Measurements from ENCODE around the gene PTGER2. TPM values are rescaled to one million over a fixed set of nuclear protein-coding genes. Genes with fewer than 3 reads are reported as not detected.

PTGER2 gene
- polyA plus RNA-seq, 1 donor (not counting 4 experiments of a cell fraction or from before 2014, with no cell fraction given), result 0.28 TPM

GRCh38 chr14:52355016-52355431, 40.9 kb downstream of the PTGER2 start:
- Histone ChIP-seq H3K9ac (ENCODE audit: control insufficient read depth, extremely low read depth, insufficient read depth, low read length) (peak overlapping the region; percentile 29), H3K4me1 (ENCODE audit: control insufficient read depth, extremely low read depth, insufficient read depth, low read length) (peaks cover 30% of the 10 kb centered on the region), H3K4me3 (ENCODE audit: control insufficient read depth in 2 of 3, extremely low read depth in 1 of 3, insufficient read depth in 2 of 3, low read depth in 1 of 3, low read length in 3 of 3) (peak overlapping the region in 2 of 3 experiments; percentile 35 to 44), H2AFZ (ENCODE audit: control insufficient read depth, low read length) (peak overlapping the region; percentile 87), H3K27me3 (ENCODE audit: control insufficient read depth, extremely low read depth, insufficient read depth, low read length) (no peaks in the 10 kb centered on the region), H3K36me3 (ENCODE audit: control insufficient read depth in 2 of 2, extremely low read depth in 1 of 2, insufficient read depth in 2 of 2, low read length in 2 of 2) (no peaks in the 10 kb centered on the region), H3K9me3 (ENCODE audit: control insufficient read depth, low read depth, low read length) (no peaks in the 10 kb centered on the region), H3K27ac (ENCODE audit: control insufficient read depth, insufficient read depth, low read length) (peak overlapping the region; percentile 68), H3K9me1 (ENCODE audit: control insufficient read depth, extremely low read depth, insufficient read depth, low read length) (no peaks in the 10 kb centered on the region), H3K4me2 (ENCODE audit: control insufficient read depth, extremely low read depth, insufficient read depth, low read depth, low read length) (peak overlapping the region; percentile 84), H4K20me1 (ENCODE audit: control insufficient read depth, extremely low read depth, insufficient read depth, low read length) (no peaks in the 10 kb centered on the region), H3K79me2 (ENCODE audit: control insufficient read depth, insufficient read depth, low read length) (no peaks in the 10 kb centered on the region)
- dilution Hi-C loops (cut with MboI; ENCODE audit: extremely low pct_ligation_motif_present, low sequenced_read_pairs), result no loop called here
- TF ChIP-seq EZH2 (IDR thresholded peaks at IDR 0.05; ENCODE audit: low read length) (no peak), CTCF (optimal IDR thresholded peaks at IDR 0.05 in 1 of 3, IDR thresholded peaks at IDR 0.05 in 1 of 3, conservative IDR thresholded peaks at IDR 0.05 in 1 of 3; ENCODE audit: extremely low read depth in 1 of 3, insufficient read depth in 2 of 3, low read length in 3 of 3) (no peak)
- FAIRE-seq, result peak; percentile 81
- DNase-seq (ENCODE audit: low read depth, low spot score), result peak; percentile 60

GRCh38 chr14:52355526-52355925, 41.4 kb downstream of the PTGER2 start:
- no peak overlapping the region for H3K4me3 ChIP-seq (ENCODE audit: control insufficient read depth in 2 of 3, extremely low read depth in 1 of 3, insufficient read depth in 2 of 3, low read depth in 1 of 3, low read length in 3 of 3)
- H3K4me1 ChIP-seq (ENCODE audit: control insufficient read depth, extremely low read depth, insufficient read depth, low read length), result peaks cover 30% of the 10 kb centered on the region
- no peaks in the 10 kb centered on the region for H3K27me3 ChIP-seq (ENCODE audit: control insufficient read depth, extremely low read depth, insufficient read depth, low read length)
- peak overlapping the region; percentile 84 for H3K4me2 ChIP-seq (ENCODE audit: control insufficient read depth, extremely low read depth, insufficient read depth, low read depth, low read length)
- no peaks in the 10 kb centered on the region for H3K9me3 ChIP-seq (ENCODE audit: control insufficient read depth, low read depth, low read length)
- FAIRE-seq, result no peak
- no peaks in the 10 kb centered on the region for H3K9me1 ChIP-seq (ENCODE audit: control insufficient read depth, extremely low read depth, insufficient read depth, low read length)
- TF ChIP-seq CTCF (optimal IDR thresholded peaks at IDR 0.05 in 1 of 3, IDR thresholded peaks at IDR 0.05 in 1 of 3, conservative IDR thresholded peaks at IDR 0.05 in 1 of 3; ENCODE audit: extremely low read depth in 1 of 3, insufficient read depth in 2 of 3, low read length in 3 of 3), result no peak
- no peak for TF ChIP-seq EZH2 (IDR thresholded peaks at IDR 0.05; ENCODE audit: low read length)
- H3K79me2 ChIP-seq (ENCODE audit: control insufficient read depth, insufficient read depth, low read length), result no peaks in the 10 kb centered on the region
- no peak for DNase-seq (ENCODE audit: low read depth, low spot score)
- no peaks in the 10 kb centered on the region for H4K20me1 ChIP-seq (ENCODE audit: control insufficient read depth, extremely low read depth, insufficient read depth, low read length)
- dilution Hi-C loops (cut with MboI; ENCODE audit: extremely low pct_ligation_motif_present, low sequenced_read_pairs), result no loop called here
- no peaks in the 10 kb centered on the region for H3K36me3 ChIP-seq (ENCODE audit: control insufficient read depth in 2 of 2, extremely low read depth in 1 of 2, insufficient read depth in 2 of 2, low read length in 2 of 2)
- H3K9ac ChIP-seq (ENCODE audit: control insufficient read depth, extremely low read depth, insufficient read depth, low read length), result no peak overlapping the region
- peak overlapping the region; percentile 14 for H2AFZ ChIP-seq (ENCODE audit: control insufficient read depth, low read length)
- H3K27ac ChIP-seq (ENCODE audit: control insufficient read depth, insufficient read depth, low read length), result peak overlapping the region; percentile 43

All from keratinocyte (primary cell).